Fibroblast of peridontal ligament (primary cell): ENCODE data around the gene RAP1A.
A peak's percentile ranks its signal among the peaks of the same experiment; 100 is the strongest.
"Not testable (repeated sequence)": the region's sequence is repeated elsewhere in the genome, so short reads cannot be mapped to it uniquely, and the experiment has no call there.

Experiments used
- DNase-seq: peaks from one replicate; pipeline ENCODE4 v3.0.0-alpha.2; 2010; ENCODE audit errors: extremely low read depth

RAP1A gene

DNA sequence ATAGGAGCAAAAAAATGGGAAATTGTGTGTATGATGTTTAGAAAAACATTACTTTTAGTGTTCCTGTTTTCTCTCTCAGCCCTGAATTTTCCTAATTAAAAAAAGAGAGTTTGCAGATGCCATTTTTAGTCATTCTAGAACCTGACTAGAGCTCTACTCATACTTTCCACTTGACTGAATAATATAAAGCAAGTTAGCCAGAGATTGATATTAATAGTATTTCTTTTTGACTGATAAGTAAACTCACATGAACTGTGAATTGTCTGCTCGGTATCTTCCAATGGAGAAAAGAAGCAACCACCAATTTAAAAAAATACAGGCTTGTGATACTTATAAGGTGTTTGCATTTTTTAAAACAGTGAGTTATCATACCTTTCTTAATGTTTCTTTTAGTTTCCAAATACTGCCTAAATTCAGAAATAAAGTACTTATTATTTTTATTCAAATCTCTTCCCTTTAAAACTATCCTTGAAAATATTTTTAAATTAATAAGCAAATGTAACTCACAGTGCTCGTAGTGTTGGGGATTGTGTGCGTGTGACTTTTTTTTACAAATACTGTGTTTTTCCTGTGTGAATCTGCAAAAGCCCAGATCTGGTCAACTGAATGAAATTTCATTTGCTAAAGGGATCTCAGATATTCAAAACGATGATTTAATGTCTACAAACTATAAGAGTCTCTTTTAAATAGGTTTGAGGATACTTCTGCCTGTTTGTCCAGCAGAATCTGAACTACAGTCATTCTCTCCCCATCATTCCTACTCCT, 9.8 kb downstream of the RAP1A start:
- DNase-seq = no peak

DNA sequence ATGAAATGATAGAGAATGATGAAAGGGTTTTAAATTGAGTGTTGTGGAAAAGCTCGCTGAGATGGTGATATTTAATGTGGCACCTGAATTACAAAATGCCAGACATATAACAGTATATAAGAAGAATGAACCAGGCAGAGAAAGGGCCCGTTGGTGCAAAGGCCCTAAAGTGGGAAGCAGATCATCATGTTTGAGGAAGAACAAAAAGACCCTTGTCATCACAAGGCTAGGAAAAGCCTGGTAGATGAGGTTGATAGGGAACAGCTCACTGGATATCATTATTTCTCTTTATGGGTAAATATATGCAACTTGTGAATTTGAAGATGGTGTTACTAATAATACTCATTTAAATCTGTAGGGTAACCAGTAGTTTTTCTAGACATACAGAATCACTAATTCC, 11.0 kb downstream of the RAP1A start:
- DNase-seq = no peak

DNA sequence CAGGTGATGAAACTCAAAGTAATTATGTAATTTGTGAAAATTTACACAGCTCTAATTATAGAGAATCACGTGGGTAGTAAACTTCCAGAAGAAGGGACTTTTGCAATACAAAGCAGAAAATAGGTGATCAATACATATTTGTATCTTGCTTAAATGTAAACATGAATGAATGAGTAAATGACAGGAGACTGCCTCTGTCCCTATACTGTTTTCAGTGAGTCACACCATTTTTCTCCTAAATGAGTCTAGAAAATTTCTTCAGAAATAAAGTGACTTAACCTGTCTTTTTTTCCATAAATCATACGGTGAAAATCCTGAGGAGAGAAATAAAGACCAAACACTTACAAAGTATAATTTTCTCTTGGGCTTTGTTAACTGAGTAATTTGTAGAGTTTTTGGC, 11.9 kb downstream of the RAP1A start:
- DNase-seq = no peak

DNA sequence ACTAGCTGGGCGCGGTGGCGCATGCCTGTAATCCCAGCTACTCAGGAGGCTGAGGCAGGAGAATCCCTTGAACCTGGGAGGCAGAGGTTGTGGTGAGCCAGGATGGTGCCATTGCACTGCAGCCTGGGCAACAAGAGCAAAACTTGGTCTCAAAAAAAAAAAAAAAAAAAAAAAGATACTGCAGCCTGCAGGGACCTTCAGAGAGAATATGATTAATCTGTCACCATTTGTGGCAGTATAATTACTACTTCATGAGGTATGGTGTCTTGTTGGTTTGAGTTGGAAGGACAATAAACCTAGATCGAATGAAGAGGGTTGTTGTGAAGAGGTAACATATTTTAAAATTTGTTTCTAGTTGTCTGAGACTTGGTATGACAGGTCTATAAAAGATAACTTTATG, 13.2 kb downstream of the RAP1A start:
- not testable (repeated sequence) for DNase-seq

DNA sequence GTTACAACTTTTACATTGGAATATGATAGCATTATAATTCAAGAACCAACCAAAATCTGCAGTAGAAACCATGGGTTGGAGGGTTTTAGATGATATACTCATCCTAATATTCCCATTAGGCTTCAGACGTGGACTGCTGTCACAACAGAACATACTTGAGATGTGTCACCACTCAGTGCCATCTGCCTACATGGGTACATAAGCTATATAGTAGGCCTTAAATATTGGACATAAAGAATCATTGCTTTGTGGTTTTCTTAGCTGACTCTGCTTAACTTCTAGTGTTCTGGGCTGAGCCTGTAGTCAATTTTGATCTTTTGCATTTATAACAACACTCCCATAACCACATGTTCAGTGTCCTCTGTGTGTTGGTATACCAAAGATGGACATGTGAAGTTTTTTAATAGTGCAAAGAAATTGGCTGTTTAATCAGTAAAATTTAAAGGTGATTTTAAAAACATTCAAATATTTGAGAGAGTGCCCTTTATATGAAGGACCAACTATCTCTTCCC, 14.2 kb downstream of the RAP1A start:
- DNase-seq = no peak

DNA sequence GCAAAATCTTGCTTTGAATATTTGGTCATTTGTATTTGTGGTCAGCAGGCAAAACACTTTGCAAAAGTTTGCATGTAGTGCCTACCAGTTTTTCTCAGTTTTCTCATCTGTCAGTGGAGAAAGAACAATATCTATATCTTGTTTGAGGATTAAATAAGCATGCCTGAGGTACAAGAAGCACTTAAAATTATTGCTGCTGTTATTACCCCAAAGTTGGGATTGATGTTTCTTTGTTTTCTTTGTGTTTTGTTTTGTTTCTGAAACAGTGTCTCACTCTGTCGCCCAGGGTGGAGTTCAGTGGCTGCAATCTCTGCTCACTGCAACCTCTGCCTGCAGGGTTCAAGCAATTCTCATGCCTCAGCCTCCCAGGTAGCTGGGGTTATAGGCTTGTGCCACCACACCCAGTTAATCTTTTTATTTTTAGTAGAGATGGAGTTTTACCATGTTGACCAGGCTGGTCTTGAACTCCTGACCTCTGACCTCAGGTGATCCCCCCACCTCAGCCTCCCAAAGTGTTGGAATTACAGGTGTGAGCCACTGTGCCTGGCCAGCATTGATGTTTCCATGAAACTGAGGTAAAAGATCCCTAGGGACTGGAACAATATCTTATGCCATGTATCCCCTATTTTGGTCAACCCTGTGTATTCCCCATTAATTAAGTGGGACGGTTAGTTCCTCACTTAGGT, 15.9 kb downstream of the RAP1A start:
- no peak for DNase-seq

DNA sequence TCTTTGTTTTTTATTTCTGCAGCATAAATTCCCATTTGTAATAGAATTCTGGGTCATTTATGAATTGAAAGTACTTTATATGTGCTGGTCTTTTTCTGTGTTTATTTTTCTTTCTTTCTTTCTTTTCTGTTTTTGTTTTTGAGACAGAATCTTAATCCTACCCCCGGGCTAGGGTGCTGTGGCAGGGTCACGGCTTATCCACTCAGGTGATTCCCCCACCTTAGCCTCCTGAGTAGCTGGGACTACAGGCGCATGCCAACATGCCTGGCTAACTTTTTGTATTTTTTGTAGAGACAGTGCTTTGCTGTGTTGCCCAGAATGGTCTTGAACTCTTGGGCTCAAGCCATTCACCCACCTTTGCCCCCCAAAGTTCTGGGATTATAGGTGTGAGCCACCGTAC, 18.7 kb downstream of the RAP1A start:
- no peak for DNase-seq

DNA sequence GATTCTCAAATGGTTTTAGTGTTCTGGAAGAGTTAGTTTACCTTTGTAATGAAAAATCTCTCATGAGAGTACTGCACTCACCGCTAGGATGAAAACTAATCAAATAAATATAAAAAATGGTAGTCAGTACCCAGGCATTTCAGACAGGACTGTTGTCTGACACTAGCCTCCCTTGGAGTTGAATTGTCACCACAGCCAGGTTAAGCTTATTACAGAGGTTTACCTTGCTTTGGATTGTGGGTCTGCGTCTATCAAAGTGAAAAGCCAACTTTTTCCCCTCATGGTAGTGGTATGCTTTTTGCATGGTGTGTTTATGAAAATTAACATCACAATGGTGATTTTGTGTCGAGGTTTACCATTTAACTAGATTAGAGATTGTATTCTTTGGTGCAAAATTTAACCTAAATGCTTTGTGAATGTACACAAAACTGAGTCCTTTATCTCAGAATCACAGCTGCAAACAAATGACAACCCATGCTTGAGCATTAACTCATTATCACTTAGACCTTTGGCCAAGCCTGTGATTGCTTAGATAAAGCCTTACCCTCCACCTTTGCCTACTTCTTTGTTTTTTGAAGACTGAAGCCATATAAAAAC, 20.1 kb downstream of the RAP1A start:
- DNase-seq = no peak

DNA sequence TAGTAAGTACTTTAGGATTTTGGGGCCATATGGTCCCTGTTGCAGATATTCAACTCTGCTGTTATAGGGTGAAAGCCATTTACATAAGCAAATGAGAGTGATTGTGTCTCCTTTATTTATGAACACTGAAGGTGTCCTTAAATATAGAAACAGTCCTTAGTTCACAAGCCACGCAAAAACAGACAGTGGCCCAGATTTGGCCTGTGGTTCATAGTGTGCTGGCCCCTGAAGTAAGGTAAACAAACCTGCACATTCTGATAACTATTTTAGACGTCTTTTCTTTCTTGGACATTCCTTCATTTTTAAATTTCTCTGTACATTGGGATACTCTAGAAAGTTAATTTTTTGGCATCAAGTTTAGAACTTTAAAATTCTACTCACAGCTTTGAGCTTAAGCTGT, 23.5 kb downstream of the RAP1A start:
- no peak for DNase-seq

GRCh38 chr1:111643696-111644095, 24.1 kb downstream of the RAP1A start:
- DNase-seq = no peak

DNA sequence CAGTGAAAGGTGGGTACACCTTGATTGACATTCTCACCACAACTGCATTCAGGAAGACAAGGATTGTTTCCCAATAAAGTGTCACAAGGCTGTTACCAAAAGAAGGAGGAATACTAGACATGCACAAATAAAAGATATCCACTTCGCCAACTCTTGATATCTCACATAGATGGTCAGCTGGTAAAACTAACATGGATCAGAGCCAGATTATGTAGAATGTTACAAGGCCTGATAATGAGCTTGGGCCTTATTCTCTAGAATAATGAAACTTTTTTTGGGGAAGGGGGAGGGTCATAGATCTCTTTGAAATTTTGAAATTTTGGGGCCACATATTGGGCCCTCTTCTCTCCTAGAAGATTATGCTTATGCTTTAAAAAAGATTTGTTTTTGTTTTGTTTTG, 24.9 kb downstream of the RAP1A start:
- no peak for DNase-seq

- no peak for DNase-seq
Observed at GRCh38 chr1:111647736-111648135, 28.1 kb downstream of the RAP1A start.

- no peak for DNase-seq
Observed at GRCh38 chr1:111648806-111649205, 29.2 kb downstream of the RAP1A start.

DNA sequence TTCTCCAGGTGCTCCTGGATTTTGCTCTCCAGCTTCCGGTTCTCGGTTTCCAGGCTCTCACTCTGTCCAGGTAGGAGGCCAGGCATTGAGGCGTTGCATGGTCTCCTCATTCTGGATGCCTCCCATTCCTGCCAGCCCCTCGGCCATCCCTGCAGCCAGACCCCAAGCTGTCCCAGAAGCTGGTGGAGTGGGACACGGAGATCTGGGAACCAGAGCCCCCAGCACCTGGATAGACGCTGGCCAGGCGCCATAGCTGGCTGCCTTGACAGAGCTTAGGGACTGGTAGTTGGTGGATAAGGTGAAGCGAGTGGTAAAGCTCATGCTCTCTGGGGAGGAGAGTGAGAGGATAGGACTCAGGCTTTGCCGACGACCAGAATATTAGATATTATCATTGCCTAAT, 29.6 kb downstream of the RAP1A start:
- DNase-seq = no peak

DNA sequence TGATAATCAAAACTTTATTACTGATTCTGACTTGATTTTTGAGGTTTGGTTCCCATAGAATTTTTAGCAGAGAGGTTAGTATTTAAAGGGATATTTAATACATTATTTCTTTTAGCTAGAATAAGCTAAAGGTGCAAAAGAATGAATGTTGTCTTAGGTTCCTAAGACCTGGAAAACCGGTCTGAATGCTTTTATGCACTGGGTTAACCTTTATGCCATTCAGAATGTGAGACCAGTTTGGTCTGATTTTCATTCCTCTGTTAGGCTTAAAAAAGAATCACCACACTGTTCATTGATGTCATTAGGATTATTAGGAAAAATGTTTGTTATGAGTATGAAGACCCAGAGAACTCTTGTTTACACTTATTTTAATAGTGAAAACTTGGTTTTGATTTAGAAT, 30.1 kb downstream of the RAP1A start:
- DNase-seq = no peak

GRCh38 chr1:111653709-111654108, 34.1 kb downstream of the RAP1A start:
- no peak for DNase-seq

DNA sequence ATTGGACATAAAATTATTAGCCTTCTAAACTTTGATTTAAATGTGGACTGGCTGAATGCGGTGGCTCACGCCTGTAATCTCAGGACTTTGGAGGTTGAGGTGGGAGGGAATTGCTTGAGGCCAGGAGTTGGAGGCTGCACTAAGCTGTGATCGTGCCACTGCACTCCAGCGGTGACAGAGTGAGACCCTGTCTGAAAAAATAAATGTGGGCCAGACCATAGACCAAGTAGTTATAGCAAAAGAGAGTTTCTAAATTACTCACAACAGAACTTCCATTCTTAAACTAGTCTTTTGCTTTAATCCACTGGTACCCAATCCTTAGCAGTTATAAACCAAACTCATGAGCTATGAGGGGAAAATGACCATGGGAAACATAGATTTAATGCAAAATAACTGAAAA, 35.2 kb downstream of the RAP1A start:
- no peak for DNase-seq

- peak; percentile 84 for DNase-seq
Observed at GRCh38 chr1:111656086-111657017, 36.8 kb downstream of the RAP1A start.

DNA sequence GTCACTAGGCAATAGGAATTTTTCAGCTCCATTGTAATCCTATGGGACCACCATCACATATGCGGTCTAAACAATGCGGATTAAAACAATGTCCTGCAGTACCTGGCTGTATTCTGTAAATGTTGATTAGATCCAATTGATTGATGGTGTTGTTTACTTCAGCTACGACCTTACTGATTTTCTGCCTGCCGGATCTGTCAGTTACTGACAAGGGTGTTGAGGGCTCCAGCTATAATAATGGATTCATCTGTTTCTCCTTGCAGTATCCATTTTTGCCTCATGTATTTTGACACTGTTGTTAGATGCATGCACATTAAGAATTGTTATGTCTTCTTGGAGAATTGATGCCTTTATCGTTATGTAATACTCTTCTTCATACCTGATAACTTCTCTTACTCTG, 39.0 kb downstream of the RAP1A start:
- no peak for DNase-seq

DNA sequence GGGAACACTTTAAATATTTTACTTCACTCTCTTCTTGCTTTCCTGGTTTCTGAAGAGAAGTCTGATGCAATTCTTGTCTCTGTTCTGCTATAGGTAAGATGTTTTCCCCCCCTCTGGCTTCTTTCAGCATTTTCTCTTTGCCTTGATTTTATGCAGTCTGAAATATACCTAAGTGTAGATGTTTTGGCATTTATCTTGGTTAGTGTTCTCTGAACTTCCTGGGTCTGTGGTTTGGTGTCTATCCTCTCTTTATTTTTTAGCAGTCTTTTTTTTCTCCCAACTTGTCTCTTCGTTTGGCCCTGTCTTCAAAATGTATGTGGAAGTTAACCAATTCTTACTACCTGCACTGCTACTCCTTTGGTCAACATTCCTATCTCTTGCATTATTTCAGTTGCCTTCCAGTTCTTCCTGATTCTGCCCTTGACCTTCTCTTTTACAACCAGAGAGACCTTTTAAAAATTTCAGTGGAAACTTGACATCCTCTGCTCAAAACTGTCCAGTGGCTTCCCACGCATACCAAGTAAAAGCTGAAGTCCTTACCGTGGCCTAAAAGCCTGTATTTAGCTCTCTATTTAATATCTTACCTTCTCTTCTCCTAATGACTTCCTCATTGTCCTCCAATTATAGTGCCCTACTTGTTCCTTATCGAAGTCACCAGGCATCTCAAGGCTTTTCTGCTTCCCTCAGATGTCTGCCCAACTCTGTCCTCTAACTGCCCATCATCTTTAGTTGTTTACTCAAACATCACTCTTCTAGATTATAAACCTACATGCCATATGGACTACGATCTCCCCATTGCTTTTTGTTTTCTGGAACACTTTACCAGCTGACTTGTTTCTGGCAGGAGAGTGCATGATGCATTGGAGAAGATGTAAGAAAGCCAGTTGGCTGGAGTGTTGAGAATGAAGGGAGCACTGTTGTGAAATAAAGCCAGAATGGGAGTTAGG, 40.9 kb downstream of the RAP1A start:
- DNase-seq = peak; percentile 38

GRCh38 chr1:111664652-111665051, 45.1 kb downstream of the RAP1A start:
- no peak for DNase-seq
